HCT116 (cell line): ENCODE results near the gene NR6A1. TPM values are rescaled to one million over a fixed set of nuclear protein-coding genes. Genes with fewer than 3 reads are reported as not detected.

Experiments
- ATAC-seq: fragments of 200-7000 bp; cut with Tn5 transposase; 2 replicates; pipeline ENCODE4 v1.9.1; 2020; ENCODE audit warnings: mild to moderate bottlenecking, moderate library complexity
- BruUV-seq: library from RNA; stranded (reverse); fragments of 400-500 nt; replicated peaks from 2 replicates; lab custom pipeline; 2021; lab: Mats Ljungman, UMichigan
- CTCF ChIA-PET: fragments of 300-600 bp; sonication (Branson Sonifier 250); formaldehyde crosslinking; loops from one replicate; lab custom pipeline; 2021; ENCODE audit warnings: antibody characterized with exemption; lab: Charles Lee
- POLR2A ChIA-PET: fragments of 300-600, 350-600 bp; sonication (Branson Sonifier 250); formaldehyde crosslinking; loops from one replicate; lab custom pipeline; 2021; ENCODE audit warnings: antibody characterized with exemption; lab: Charles Lee
- RAD21 ChIA-PET, 2 experiments: fragments of 300-600 bp; sonication (Branson Sonifier 250); formaldehyde crosslinking; loops; one replicate each; lab custom pipeline; 2023; ENCODE audit warnings: low total read pairs in 2 of 2; ENCODE audit not compliant: uncharacterized antibody in 2 of 2, unreplicated experiment in 2 of 2, low non-redundant PET in 1 of 2; lab: Charles Lee
- DNase-seq: peaks from one replicate; pipeline ENCODE4 v3.0.0-alpha.2; 2010; ENCODE audit warnings: low read depth, low spot score
- H2AFZ ChIP-seq: fragments of 200-600 bp; shearing (Covaris generic), sonication (generic); 2 replicates; pipeline ENCODE4 v1.6.1; 2017; ENCODE audit warnings: low read depth, mixed run types, mixed read lengths, antibody characterized with exemption, low read length; ENCODE audit not compliant: poor library complexity, severe bottlenecking
- H3K27ac ChIP-seq: 2 replicates; pipeline ENCODE4 v1.5.1; 2012; ENCODE audit warnings: low read depth, low read length
- H3K27me3 ChIP-seq: fragments of 200-600 bp; sonication (generic); 2 replicates; pipeline ENCODE4 v1.6.1; 2016; ENCODE audit warnings: mixed run types, low read length, mixed read lengths; ENCODE audit not compliant: insufficient read depth
- H3K36me3 ChIP-seq, 2 experiments: fragments of 200-500 bp in 1 of 2; fragments of 200-600 bp in 1 of 2; sonication (Bioruptor generic) in 1 of 2; sonication (generic) in 1 of 2; 2 replicates each; pipeline versions ENCODE4 v1.5.1 to v1.6.1; 2014 to 2016; ENCODE audit warnings: low read length in 2 of 2, inconsistent platforms in 1 of 2, mixed read lengths in 1 of 2, mixed run types in 1 of 2; ENCODE audit not compliant: insufficient read depth in 2 of 2, control insufficient read depth in 1 of 2
- H3K4me1 ChIP-seq, 2 experiments: fragments of 200-600 bp in 1 of 2; sonication (generic) in 1 of 2; 2 replicates each; pipeline versions ENCODE4 v1.5.1 to v1.6.1; 2012 to 2017; ENCODE audit warnings: low read length in 2 of 2, inconsistent platforms in 1 of 2, mild to moderate bottlenecking in 1 of 2, mixed read lengths in 1 of 2, mixed run types in 1 of 2, moderate library complexity in 1 of 2; ENCODE audit not compliant: insufficient read depth in 2 of 2, control insufficient read depth in 1 of 2
- H3K4me2 ChIP-seq: fragments of 200-600 bp; sonication (generic); 2 replicates; pipeline ENCODE4 v1.6.1; 2017; ENCODE audit warnings: mixed run types, low read length, mixed read lengths
- H3K4me3 ChIP-seq, 2 experiments: fragments of 200-600 bp in 1 of 2; sonication (generic) in 1 of 2; replicated peaks in 1 of 2; 2 replicates each; pipeline ENCODE4 v1.5.1; 2011 to 2016; ENCODE audit warnings: low read length in 2 of 2, control low read depth in 1 of 2, low read depth in 1 of 2, mild to moderate bottlenecking in 1 of 2, mixed read lengths in 1 of 2, mixed run types in 1 of 2
- H3K79me2 ChIP-seq: fragments of 200-600 bp; sonication (generic); 2 replicates; pipeline ENCODE4 v1.6.1; 2017; ENCODE audit warnings: mild to moderate bottlenecking, mixed run types, low read length, moderate library complexity, mixed read lengths; ENCODE audit not compliant: insufficient read depth
- H3K9ac ChIP-seq: fragments of 200-600 bp; sonication (generic); 2 replicates; pipeline ENCODE4 v1.6.1; 2016; ENCODE audit warnings: low read length, mixed read lengths
- H3K9me2 ChIP-seq: fragments of 200-600 bp; sonication (generic), shearing (Covaris generic); 2 replicates; pipeline ENCODE4 v1.6.1; 2017; ENCODE audit warnings: mixed run types, mild to moderate bottlenecking, moderate library complexity; ENCODE audit not compliant: insufficient read depth
- H3K9me3 ChIP-seq, 2 experiments: fragments of 200-500 bp in 1 of 2; fragments of 200-600 bp in 1 of 2; sonication (Bioruptor generic) in 1 of 2; sonication (generic) in 1 of 2; 2 replicates each; pipeline ENCODE4 v1.6.1; 2014 to 2017; ENCODE audit warnings: low read length in 2 of 2, mixed read lengths in 2 of 2, inconsistent platforms in 1 of 2, low read depth in 1 of 2, mild to moderate bottlenecking in 1 of 2, mixed run types in 1 of 2, moderate library complexity in 1 of 2; ENCODE audit not compliant: control insufficient read depth in 1 of 2, insufficient read depth in 1 of 2
- H4K20me1 ChIP-seq: fragments of 200-600 bp; sonication (generic), shearing (Covaris generic); 2 replicates; pipeline ENCODE4 v1.6.1; 2017; ENCODE audit warnings: mixed run types, mild to moderate bottlenecking, moderate library complexity; ENCODE audit not compliant: insufficient read depth
- CTCF ChIP-seq, 3 experiments: fragments of 200-600 bp in 1 of 3; sonication (generic) in 1 of 3; IDR thresholded peaks in 2 of 3; conservative IDR thresholded peaks in 1 of 3; 2 replicates each; pipeline ENCODE4 v1.5.1; 2012 to 2017; ENCODE audit warnings: low read depth in 2 of 3, low read length in 2 of 3, antibody characterized with exemption in 1 of 3, borderline replicate concordance in 1 of 3, control low read depth in 1 of 3, mild to moderate bottlenecking in 1 of 3, mixed read lengths in 1 of 3, mixed run types in 1 of 3, moderate library complexity in 1 of 3; ENCODE audit not compliant: insufficient read depth in 1 of 3
- ELF1 ChIP-seq: IDR thresholded peaks from 2 replicates; pipeline ENCODE4 v1.6.1; 2012; ENCODE audit warnings: low read depth, borderline replicate concordance
- EZH2phosphoT487 ChIP-seq: fragments of 200-600 bp; IDR thresholded peaks from 2 replicates; pipeline ENCODE4 v1.6.1; 2018; ENCODE audit warnings: antibody characterized with exemption, borderline replicate concordance
- POLR2A ChIP-seq: IDR thresholded peaks from 2 replicates; pipeline ENCODE4 v1.7.0; 2011; ENCODE audit warnings: borderline replicate concordance; ENCODE audit not compliant: insufficient read depth, insufficient read length; ENCODE audit errors: extremely low read depth
- SIN3A ChIP-seq: IDR thresholded peaks from 2 replicates; pipeline ENCODE4 v1.6.1; 2012; ENCODE audit warnings: low read depth
- SP1 ChIP-seq: IDR thresholded peaks from 2 replicates; pipeline ENCODE4 v1.6.1; 2012; ENCODE audit warnings: low read depth
- TCF7L2 ChIP-seq: IDR thresholded peaks from 2 replicates; pipeline ENCODE4 v1.7.0; 2011; ENCODE audit warnings: borderline replicate concordance, inconsistent platforms; ENCODE audit not compliant: insufficient read depth, insufficient read length; ENCODE audit errors: extremely low read depth
- intact Hi-C: fragments of 100-400 bp; cut with micrococcal nuclease; formaldehyde crosslinking; loops from 2 replicates; pipeline ENCODE4 v1.10.0; 2022
- total RNA-seq: library from RNA; stranded (reverse); gene quantifications from one replicate; pipeline ENCODE4 v1.2.1, GENCODE V29; 2021; ENCODE audit not compliant: unreplicated experiment

Gene NR6A1
- total RNA-seq, 1 experiment from 2014 or later = 9.9 TPM

GRCh38 chr9:124596172-124596839 lies 174.8 kb downstream of the NR6A1 start:
- DNase-seq (no peak), ATAC-seq (no peak)
- TF ChIP-seq EZH2phosphoT487 (no peak), TCF7L2 (no peak), ELF1 (no peak), SP1 (no peak), CTCF (IDR thresholded peaks at IDR 0.05 in 2 of 3, conservative IDR thresholded peaks at IDR 0.05 in 1 of 3; ENCODE audit: borderline replicate concordance in 1 of 3, insufficient read depth in 1 of 3, low read depth in 2 of 3, low read length in 2 of 3) (no peak), SIN3A (no peak), POLR2A (no peak)
- ChIA-PET RAD21 (no interaction called here), CTCF (interaction anchor here (1.6 kb wide), 1 partner anchor 21 kb away, joined by 7 read pairs; no protein-coding TSS in a partner anchor), POLR2A (no interaction called here)
- no TSS peak for BruUV-seq
- intact Hi-C loops = loop anchor here (10.0 kb wide), 1 partner anchor 1452 kb away; no protein-coding TSS in a partner anchor
- H3K4me2 ChIP-seq = no peak overlapping the region
- peaks cover 4 to 29% of the 10 kb centered on the region in 2 experiments; a peak in 3 of 4 replicates for H3K4me1 ChIP-seq
- H3K36me3 ChIP-seq = no peaks in the 10 kb centered on the region
- no peak overlapping the region for H3K27ac ChIP-seq
- H3K79me2 ChIP-seq = no peaks in the 10 kb centered on the region
- no peaks in the 10 kb centered on the region for H3K27me3 ChIP-seq
- H3K9me3 ChIP-seq = no peaks in the 10 kb centered on the region
- no peak overlapping the region for H3K9ac ChIP-seq
- no peaks in the 10 kb centered on the region for H4K20me1 ChIP-seq
- H3K4me3 ChIP-seq = no peak overlapping the region
- H3K9me2 ChIP-seq = no peaks in the 10 kb centered on the region
- no peak overlapping the region for H2AFZ ChIP-seq
